Stimulated activated naive CD4-positive, alpha-beta T cell treated with Interleukin-2 at 50 U/mL for 16 hours (primary cell): ENCODE measurements around the gene CUL4B.
A peak's percentile ranks its signal among the peaks of the same experiment; 100 is the strongest.
"Not testable (repeated sequence)": the region's sequence is repeated elsewhere in the genome, so short reads cannot be mapped to it uniquely, and the experiment has no call there.

Experiments
- DNase-seq: peaks from one replicate; lab custom pipeline; 2025; lab: John Stamatoyannopoulos, UW

The CUL4B gene

DNA sequence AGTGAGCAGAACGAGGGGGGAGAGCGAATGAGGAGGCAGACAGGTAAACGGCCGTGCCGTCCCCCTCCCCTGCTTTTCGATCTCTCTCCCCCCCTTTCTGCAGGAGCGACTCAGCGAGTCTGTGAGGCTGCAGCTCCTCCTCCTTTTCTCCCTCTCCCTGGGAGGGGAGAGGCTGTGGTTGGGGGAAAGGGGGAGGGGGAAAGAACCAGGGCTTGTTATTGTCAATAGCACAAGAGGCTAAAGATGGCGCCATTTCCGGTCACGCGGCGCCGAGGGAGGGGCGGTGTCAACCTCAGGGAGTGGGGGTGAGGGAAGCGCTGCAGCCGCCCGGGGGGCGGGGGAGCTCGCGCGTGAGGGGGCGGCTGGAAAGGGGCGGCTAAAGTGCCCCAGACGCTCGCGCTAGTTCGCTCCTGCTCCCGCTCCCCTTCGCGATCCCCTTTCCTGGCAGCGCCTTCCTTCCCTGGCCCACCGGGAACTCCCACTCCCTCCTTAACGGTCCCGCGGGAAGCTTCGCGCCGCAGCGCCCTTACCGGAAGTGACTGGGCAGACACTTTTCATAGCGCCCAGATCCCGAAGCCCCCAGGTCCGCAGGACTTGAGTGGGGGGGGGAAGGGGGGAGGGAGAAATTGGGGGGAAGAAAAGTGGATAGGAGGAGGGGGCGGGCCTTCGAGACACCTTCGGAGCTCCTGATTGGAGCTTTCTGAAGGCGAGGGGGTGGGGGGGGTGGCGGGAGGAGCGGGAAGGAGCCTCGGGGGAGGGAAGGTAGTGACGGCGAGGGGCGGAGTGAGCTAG, at the start of gene CUL4B:
TSS of gene CUL4B (minus strand) at position 121 of the 792 bp plus-strand sequence. CDS start 324 bp downstream, outside the sequence.
- peak; percentile 91 for DNase-seq

DNA sequence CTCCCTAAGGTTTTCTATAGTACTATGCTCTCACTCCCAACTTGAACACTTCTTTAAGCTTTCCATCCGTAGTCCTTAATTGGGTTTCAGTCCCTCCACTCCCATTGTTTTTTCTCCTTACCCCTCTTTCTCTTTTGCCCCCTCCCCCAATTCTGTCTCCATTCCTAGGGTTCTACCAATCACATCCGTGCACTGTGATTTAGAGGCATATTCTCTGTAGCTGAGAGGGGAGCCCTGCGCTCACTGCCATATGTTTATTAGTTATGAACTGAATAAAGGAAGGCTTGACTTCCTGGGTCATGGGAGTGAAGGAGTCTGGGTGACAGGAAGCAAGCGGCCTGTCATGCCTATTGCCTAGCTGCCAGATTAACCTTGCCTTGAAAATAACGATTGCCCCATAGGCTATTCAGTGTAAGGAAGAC, 43.6 kb upstream of the CUL4B start:
- peak; percentile 10 for DNase-seq

DNA sequence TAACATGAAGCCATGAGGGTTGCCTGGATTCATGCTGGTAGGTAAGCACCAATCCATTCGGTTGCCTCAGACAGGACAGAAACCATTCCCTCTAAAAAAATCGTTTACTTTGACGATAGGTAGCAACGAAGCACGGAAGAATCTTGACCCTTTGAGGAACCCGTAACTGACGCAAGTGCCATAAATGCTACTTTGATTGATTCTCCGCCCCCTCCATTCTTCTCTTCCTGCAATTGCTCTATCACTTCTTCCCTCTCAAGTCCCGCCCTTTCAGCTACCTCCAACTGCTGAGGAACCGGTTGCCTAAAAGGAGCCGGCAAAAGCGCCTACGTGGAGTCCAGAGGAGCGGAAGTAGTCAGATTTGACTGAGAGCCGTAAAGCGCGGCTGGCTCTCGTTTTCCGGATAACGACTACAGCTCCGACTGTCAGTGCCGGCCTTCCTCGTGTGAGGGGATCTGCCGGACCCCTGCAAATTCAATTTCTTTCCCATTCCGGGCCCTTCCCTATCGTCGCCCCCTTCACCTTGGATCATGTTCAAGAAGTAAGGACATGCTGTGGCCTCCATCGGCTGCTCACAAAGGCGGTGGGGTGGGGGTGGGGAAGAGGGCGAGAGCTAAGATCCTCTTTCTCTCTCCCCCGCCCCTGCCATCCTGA, 43.1 kb upstream of the CUL4B start, which contains the start of gene MCTS1:
TSS of gene MCTS1 (plus strand) at position 395 of the 654 bp plus-strand sequence. CDS start at position 531, 136 bp downstream.
- peak; percentile 76 for DNase-seq

DNA sequence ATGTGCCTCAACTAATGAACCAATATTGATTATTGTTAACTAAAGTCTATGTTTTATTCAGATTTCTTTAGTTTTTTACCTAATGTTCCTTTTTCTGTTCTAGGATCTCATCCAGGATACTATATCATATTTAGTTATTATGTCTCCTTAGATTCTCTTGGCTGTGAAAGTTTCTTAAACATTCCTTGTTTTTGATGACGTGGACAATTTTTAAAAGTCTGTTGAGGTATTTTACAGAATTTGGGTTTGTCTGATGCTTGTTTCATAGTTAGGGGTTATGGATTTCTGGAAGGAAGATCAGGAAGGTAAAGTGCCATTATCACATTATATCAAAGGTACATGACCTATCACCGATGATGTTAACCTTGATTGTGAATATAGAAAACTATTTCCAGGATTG, 24.9 kb upstream of the CUL4B start:
- no peak for DNase-seq

DNA sequence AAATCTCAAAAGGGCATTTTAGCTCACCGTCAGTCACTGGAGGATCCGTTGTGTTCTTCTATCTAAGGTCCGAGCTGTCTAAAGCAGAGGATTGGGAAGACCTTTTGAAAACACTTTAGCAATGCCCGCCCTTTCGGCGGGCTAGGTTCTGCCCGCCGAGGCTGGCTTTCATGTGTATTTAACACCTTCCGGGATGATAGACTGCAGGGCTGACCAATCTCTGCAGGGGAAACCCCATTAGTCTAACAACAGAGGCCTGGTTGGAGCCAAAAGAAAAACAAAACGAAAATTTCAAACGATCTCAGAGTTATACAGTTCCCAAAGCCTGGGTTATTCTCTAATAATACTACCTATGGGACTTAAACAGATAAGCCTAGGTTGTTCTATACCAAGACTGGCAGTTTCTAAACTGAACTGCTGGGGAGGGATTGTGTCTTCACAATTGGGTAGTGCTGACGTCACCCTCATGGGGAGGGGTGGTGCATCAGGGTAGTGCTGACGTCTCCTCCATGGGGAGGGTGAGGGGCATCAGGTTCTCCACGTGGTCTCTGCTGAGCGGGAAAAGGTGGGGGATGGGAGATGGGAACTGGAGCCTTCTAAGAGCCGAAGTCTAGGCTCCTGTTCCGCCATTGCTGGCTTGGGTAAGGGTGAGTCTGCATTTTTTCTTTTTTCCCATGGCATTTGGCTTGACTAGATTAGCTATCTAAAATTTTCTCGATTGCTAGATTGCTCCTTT, 14.8 kb upstream of the CUL4B start:
- no peak for DNase-seq

DNA sequence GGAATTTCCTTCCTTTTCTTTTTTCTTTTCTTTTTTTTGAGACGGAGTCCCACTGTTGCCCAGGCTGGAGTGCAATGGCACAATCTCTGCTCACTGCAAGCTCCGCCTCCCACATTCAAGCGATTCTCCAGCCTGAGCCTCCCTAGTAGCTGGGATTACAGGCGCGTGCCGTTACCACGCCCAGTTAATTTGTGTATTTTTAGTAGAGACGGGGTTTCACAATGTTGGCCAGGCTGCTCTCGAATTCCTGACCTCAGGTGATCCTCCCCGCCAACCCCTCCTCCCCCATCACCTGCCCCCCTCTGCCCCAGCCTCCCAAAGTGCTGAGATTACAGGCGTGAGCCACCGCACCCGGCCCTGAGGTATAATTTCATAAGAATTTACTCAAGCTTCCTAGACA, 13.0 kb upstream of the CUL4B start:
- not testable (repeated sequence) for DNase-seq

DNA sequence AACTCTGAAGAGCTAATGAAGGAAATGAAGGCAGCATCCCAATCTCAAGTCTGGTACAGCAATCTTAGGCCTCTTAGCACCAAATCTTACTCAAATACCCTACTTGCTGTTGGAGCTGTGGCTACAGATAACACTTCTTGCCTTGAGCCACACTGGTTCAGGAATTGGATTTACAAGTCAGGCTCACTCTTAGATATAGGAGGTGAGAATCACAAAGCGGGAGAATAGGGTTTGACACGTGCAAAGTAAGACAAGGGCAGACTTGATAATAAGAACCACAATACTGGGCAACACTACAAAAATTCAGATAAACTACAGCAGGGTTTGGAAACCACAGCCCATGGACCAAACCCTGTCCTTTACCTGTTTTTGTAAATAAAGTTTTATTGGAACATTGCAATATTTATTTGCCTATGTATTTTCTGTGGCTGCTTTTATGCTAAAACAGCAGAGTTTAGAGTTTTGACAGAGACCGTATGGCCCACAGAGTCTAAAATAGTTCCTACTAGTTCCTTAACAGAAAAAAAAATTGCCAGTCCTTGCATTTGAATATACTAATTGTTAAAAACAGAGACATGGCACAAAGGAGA, 9.3 kb upstream of the CUL4B start:
- DNase-seq, result no peak

DNA sequence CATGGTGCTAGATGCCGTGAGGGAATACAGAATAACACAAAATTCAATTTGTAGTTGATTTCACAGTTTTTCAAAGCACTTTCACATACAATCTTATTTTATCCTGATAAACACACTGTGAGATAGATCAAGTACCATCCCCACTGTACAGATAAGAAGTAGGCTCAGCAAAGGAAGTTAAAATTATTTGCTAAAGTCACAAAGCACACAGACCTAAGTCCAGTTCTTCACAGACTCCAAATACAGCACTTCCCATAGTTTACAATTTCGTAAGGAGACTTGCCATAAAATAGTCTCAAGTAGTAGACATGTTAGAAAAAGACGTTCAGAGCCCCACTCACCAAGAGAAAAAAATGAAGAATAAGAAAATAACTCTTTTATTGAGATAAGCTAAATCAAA, 7.8 kb upstream of the CUL4B start:
- DNase-seq, result no peak

DNA sequence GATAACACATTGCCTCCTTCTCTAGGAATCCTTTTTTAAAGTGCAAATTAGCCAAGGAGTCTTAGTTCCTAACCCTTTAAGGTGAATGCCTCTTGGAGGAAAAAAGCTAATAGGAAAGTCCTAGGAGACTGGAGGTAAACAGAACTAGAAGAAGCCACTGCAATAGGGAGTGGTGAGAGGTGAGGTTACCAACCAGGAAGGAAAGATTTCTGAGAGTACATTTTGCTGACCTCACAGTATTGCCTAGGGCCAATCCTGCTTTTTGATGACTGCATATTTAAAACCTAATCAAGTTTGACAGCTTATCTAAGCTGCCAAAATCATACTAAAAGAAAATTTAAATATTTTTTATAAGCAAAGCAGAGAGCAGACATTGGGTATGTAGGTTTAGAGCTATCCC, 7.3 kb upstream of the CUL4B start:
- no peak for DNase-seq

DNA sequence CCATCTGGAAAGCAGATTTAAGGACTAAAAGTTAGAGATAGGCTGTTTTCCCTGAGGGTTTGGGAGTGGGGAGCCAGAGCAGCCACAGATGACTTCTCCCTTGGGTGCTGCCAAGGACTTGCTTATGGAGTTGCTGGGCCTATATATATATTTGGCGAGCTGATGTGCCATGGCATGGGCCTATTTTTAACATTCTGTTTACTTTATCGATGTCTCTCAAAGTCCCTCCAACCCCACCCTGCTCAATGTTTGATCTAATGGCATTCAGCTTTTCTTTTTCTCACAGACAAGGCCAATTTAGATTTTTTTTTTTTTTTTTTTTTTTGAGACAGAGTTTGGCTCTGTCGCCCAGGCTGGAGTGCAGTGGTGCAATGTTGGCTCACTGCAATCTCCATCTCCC, 6.1 kb upstream of the CUL4B start:
- DNase-seq, result no peak

DNA sequence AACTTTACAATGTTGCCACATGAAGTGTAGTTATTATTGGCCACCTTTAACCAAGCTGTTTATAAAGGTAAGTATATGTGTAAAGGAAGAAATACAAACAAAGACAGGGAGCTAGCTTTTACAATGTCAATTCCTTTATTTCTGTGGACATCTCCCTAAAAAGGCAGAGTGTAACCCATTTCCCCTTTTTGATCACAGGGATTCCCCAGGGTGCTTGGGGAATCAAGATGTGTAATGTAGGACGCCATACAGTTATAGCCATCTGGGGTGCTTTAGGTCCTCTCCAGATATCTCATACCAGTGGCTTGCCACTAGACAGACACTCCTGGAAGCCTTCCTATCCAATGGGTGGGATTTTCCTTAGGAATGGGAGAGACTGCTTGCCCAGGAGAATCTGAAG, 4.2 kb upstream of the CUL4B start:
- DNase-seq, result no peak

DNA sequence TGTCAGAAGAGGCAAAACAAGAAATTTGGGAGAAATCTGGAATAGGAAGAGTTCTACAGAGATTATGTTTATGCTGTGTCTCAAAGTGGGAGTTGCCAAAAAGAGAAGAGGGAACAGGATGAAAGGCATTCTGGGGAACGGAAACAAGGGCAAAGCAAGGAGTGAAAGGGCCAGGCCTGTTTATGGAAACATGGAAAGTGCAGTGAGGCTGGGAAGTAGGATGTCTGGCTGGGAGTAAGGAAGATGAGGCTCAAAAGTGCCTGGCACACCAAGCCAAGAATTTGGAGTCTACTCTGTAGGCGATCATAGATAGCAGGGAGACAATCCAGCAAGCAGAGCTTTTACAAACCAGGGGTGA, 1.8 kb upstream of the CUL4B start:
- no peak for DNase-seq

DNA sequence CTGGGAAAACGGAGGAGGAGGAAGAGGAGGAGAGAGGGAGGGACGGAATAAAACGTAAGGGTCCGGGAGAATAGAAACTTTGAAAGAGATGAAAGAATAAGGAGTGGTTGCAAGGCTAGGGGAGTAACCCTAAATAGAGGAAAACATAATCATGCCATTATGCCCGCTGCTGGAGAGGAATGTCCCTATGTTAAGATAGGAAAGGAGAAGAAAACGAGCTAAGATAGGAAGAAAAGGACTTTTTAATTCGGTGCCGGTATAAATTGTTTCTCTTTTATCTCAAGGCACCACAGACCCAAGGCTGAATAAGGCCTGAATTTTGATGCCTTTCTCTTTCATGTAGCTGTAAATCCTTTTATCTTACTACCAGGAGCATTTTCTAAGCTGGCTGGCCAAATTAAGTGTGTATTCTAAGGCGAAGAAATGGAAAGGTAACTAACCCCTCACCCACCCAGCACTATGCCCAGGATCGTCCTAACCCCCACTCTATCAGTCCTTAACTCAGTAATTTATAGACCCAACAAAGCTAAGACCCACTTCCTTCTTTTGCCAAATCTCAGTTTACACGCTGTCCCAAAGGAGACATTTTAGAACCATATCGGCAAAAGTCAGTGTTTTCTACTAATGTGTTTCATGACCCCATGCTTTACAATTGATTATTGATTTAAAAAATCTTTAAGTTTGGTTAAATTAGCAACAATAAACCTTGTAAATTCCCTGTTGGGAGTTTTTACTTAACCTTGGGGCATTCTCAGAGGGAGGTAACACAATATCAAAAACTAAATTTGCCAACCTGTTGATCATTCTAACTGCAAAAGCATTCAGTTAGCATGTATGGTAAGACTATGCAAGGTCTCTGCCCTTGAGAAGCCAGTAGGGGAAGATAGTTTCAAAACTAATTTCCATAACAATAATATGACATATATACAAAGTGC, 1.1 kb upstream of the CUL4B start:
- no peak for DNase-seq

DNA sequence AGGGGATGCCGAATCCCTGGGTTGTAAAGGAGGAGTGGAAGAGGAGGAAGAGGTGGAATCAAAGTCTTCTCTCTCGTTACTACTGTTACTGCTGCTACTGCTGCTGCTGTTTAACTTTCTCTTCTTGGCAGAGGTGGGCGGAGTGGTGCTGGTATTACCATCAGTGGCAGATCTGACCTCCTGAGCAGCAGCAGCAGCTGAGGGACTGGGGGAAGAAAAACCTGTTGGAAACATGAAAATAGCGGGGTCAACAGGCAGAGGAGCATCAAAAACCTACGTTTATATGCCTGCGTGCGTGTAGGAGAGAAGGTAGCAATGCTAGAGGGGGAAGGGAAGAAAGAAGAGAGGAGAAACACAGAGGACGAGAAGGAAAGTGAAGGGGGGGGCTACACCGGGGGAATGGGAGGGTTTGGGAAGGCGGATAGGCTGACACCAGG, 339 bp downstream of the CUL4B start:
- peak; percentile 27 for DNase-seq

DNA sequence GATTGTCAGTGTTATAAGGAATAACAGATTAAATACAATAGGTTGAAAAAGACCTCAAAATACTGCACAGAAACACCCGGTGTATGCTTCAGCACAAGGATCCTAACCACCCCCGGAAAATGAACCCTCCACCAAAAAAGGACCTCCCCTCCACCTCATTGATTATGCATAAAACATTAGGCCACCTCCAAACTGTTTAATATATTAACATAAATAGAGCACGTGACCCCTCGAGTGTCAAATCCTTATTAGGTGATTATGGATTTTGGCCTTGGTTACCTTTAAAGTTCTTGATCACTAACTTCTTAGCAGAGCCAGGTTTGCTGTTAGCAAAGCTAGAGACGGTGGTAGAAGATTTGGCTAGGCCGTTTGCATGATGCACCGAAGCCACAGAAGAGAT, 958 bp downstream of the CUL4B start:
- no peak for DNase-seq

DNA sequence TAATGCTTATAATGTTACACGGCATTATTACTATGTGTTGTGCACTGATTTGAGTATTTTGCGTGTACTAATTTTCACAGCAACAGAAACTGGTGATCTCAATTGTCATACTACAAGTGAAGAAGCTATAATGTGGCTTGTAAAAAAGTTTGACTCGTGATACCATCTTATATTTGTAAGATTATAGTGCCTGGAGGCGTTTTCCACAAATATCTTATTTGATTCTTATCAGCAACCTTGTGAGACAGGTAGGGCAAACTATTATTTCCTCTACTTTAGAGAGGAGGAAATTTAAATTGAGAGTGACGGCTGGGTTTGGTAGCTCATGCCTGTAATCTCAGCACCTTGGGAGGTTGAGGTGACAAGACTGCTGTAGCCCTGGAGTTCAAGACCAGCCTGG, 4.5 kb downstream of the CUL4B start:
- no peak for DNase-seq

DNA sequence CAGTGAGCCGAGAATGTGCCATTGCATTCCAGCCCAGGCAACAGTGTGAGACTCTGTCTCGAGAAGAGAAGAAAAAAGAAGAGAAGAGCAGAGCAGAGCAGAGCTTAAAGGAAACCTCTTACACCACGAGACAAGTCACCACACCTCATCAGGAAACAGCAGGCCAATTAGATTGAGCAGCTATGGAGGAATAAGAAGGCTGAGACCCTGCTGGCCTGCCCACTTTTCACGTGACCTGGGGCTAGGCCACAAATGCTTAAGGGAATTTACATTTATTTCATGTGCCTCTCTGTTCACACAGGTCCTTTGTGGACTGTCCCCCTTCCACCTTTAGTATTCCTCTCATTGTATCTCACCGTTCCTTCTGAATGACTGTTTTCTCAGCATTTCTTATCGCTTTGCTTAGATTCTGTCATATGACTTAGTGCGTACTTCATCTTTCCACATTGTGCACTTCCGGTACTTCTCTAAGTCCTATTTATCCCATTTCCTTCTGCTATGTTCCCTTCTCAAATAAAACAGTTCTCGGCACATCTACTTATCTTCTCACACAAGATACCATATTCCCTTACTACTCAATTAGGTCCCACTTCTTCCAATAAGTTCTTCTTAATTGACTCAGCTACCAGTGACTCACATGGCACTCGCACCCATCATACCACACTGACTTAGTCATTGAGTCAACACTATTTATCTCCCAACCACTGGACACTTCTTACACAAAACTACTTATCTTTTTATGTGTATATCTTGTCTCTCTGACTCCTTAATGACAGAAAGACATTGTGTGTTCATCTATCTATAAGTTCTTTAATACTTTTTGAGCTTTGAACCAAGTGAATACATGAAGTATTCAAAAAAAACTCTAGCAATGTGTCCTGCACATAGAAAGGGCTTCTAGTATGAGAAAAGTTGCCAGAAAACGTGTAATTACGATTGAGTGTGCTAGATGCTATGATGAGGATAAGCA, 11.0 kb downstream of the CUL4B start:
- peak; percentile 20 for DNase-seq

DNA sequence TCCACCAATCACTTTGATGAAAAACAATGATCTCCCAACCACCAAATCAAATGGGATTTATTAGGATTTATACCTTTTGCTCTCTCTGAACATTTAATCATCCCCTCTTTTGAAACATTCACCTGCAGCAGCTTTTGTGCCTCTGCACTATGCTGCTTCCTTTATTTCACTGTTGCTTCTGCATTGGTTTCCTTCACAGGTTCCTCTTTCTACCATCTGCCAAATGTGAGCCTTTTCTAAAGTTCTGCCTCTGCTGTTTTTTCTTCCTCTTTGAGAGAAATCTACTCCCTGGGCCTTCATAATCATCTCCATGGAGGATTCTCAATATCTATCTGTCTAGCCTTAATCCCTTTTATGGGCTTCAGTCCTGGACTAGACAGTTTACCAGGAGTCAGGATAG, 24.7 kb downstream of the CUL4B start:
- no peak for DNase-seq

DNA sequence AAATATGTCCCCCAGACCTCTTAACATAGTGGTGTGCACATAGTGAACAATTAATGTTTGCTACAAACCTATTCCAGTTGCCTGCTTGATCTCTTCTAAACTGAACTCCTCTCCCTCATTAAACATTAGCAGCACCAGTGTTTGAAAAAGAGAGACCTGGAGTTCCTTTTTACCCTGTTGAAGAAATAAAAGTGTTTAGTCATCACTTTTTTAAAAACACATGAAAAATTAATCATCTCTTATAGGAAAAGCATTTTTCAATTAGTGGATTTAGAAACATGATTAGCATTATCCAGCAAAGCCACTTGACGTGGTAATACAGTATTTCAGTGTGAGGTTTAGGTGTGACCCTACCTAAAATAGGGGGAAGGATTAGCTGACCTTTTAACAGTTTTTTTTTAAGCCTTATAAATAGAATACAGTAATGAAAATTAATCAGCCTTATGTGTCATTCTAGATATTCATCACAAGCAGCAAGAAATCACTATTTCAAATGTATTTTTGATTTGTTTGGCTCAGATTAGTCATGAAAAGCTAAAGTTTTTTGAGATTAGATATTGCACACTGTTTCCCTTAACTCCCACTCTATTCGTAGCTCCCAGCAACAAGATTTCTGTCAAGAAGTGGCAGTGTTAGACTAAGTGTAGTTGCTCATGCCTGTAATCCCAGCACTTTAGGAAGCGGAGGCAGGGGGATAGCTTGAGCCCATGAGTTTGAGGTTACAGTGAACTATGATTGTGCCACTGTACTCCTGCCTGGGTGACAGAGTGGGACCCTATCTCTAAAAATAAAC, 26.2 kb downstream of the CUL4B start:
- no peak for DNase-seq
